ENCODE measurements around the gene MPHOSPH8. TPM values are rescaled to one million over a fixed set of nuclear protein-coding genes. Genes with fewer than 3 reads are reported as not detected.

MPHOSPH8 gene
- total RNA-seq, 4 donors from 2014 or later, result 41.2 to 53.8 (median 49.3) TPM

DNA sequence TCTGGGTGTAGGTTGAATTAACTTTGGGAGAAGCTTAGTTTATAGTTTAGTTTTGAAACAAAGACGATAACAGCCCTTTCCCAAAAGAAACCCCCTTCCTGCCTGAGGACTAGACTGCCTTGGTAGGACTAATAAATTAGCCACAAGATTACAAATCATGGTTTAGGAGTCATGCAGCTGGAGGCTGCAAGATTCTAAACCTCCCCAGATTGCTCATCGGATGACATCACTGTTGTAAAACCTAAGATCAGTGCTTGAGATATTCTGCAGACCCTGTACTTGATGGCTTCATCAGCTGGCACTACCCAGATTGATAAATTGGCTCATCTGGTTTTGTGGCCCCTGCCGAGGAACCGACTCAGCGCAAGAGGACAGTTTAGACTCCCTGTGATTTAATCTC is 35.9 kb upstream of the MPHOSPH8 start:
- Histone ChIP-seq H3K27ac (no peak overlapping the region), H3K27me3 (peaks cover 0 to 13% of the 10 kb centered on the region in 2 donors), H3K4me3 (no peak overlapping the region), H3K36me3 (no peaks in the 10 kb centered on the region), H3K4me1 (peaks cover 0 to 12% (median 0%) of the 10 kb centered on the region in 4 donors), H3K9me3 (no peaks in the 10 kb centered on the region)
- WGBS, 2 donors, result 70 to 78% methylated on average over 5 of the region's 5 CpGs
- DNase-seq (ENCODE audit: low spot score in 2 of 2), result no peak
- TF ChIP-seq POLR2A (IDR thresholded peaks at IDR 0.05) (no peak), EP300 (IDR thresholded peaks at IDR 0.05) (no peak)
- TF ChIP-seq, protein P1, sequence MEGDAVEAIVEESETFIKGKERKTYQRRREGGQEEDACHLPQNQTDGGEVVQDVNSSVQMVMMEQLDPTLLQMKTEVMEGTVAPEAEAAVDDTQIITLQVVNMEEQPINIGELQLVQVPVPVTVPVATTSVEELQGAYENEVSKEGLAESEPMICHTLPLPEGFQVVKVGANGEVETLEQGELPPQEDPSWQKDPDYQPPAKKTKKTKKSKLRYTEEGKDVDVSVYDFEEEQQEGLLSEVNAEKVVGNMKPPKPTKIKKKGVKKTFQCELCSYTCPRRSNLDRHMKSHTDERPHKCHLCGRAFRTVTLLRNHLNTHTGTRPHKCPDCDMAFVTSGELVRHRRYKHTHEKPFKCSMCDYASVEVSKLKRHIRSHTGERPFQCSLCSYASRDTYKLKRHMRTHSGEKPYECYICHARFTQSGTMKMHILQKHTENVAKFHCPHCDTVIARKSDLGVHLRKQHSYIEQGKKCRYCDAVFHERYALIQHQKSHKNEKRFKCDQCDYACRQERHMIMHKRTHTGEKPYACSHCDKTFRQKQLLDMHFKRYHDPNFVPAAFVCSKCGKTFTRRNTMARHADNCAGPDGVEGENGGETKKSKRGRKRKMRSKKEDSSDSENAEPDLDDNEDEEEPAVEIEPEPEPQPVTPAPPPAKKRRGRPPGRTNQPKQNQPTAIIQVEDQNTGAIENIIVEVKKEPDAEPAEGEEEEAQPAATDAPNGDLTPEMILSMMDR (IDR thresholded peaks at IDR 0.05), result no peak

DNA sequence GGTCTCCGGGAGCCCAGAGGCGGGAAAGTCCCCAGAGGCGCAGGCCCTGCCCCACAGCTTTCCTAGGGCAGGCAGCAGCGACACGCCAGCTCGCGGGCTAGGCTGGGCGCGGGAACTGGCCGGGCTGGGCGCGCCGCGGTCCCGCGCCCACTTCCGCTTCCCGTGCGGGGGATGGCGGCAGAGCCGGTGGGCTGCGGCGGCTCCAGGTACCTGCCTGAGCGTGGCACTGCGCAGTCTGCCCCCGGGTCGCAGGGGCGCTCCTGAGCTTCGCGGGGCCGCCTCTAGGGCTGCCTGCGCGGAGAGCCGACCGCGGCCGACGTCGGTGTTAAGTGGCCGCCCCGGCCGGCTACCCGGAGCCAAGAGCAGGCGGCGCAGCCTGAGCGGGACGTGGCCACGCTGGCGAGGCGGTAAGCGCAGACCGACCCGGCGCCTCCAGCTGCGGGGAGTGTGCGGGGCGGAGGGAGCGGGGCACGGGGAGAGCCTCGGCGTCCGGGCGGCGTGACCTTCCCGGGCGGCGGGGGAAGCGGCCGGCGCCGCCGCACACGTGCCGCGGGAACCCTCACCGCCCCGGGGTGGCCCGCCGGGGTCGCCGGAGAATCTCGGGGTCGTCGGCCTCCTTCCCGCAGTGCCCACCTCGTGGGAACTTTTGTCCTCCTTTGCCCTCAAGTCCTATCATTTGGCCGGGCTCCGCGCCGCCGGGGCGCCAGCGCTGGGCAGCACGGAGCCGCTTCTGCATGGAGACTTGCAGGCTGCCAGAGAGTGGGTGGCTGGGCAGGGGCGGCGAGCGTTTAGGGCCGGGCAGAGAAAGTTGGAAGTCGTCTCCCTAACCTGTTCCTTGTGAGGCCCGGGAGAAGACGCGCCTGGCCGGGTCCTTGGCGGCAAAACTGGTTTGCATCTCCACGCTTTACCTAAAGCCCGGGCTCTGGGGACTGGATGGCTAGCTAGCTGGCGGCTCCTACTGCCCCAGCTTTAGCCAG is 31.4 kb upstream of the MPHOSPH8 start:
- no peak for TF ChIP-seq POLR2A (IDR thresholded peaks at IDR 0.05)
- Histone ChIP-seq H3K36me3 (no peaks in the 10 kb centered on the region), H3K27me3 (peaks cover 0 to 28% of the 10 kb centered on the region in 2 donors), H3K9me3 (peaks cover 0 to 6% (median 0%) of the 10 kb centered on the region in 4 donors), H3K27ac (no peak overlapping the region), H3K4me1 (peaks cover 0 to 15% (median 0%) of the 10 kb centered on the region in 4 donors), H3K4me3 (peak overlapping the region; percentile 25 to 60 (median 43))
- 1 to 3% methylated on average over 23 to 83 of the region's 108 CpGs for WGBS, 2 donors
- no peak for DNase-seq (ENCODE audit: low spot score in 2 of 2)

DNA sequence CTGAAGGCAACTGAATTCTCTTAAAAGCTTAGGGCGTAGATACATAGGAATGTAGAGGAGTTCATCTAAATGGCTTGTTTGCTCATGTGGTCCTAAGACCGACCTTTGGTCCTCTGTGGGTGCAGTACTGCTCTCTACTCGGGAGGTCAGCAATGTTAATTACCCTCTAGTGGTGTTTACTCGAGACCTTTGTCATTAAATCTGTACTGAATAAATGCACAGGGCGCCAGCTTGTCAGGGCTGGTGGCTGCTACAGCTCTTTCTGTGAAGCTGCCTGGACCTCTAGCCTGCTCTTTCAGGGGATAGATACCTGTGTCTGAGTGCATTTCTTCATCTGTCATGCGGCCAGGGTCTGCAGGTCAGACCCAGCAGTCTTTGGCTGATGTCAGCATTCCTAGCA is 29.2 kb upstream of the MPHOSPH8 start:
- Histone ChIP-seq H3K36me3 (no peaks in the 10 kb centered on the region), H3K4me1 (peaks cover 0 to 15% (median 0%) of the 10 kb centered on the region in 4 donors), H3K4me3 (no peak overlapping the region), H3K27me3 (peaks cover 0 to 28% of the 10 kb centered on the region in 2 donors), H3K9me3 (peaks cover 0 to 10% (median 0%) of the 10 kb centered on the region in 4 donors), H3K27ac (no peak overlapping the region)
- DNase-seq (ENCODE audit: low spot score in 2 of 2), result no peak
- 61 to 62% methylated on average over 6 of the region's 6 CpGs for whole genome bisulfite sequencing, 2 donors
- TF ChIP-seq POLR2A (IDR thresholded peaks at IDR 0.05), result no peak
- no peak for TF ChIP-seq EP300 (IDR thresholded peaks at IDR 0.05)
- TF ChIP-seq, protein P1 (IDR thresholded peaks at IDR 0.05), result no peak

DNA sequence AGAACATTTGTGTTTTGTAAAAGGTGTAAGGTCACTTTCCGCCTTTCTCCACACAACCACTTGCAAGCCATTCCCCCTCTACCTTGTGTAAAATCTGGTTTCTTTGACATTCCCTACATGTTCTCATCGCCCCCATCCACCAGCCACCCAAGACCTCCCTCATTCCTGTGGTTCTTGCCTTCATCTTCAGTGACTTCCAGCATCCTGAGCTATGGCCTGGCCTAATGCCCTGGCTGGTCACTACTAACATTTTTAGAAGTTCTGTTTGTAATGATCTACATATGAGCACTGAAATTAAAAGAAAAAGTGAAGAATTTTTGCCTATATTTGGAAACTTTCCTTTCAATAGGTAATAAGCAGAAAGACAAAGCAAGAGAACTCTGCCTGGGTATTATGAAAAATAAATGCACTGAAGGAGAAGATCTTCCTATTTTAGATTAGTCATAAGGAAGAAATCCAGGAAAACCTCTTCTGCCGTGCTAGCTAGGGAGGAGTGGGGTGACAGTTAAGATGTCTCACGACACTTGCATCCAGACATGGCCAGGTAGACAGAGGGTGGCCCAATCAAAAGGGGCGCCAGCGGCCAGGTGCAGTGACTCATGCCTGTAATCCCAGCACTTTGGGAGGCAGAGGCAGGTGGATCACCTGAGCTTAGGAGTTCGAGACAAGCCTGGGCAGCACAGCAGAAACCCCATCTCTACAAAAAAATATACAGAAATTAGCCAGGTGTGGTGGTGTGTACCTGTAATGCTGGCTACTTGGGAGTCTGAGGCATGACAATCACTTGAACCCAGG is 28.1 kb upstream of the MPHOSPH8 start:
- Histone ChIP-seq H3K4me3 (no peak overlapping the region), H3K27me3 (peaks cover 0 to 28% of the 10 kb centered on the region in 2 donors), H3K27ac (no peak overlapping the region), H3K9me3 (peaks cover 0 to 17% (median 0%) of the 10 kb centered on the region in 4 donors), H3K4me1 (peaks cover 0 to 15% (median 0%) of the 10 kb centered on the region in 4 donors), H3K36me3 (no peaks in the 10 kb centered on the region)
- TF ChIP-seq, protein P1 (IDR thresholded peaks at IDR 0.05), result no peak
- TF ChIP-seq EP300 (IDR thresholded peaks at IDR 0.05), result no peak
- no peak for TF ChIP-seq POLR2A (IDR thresholded peaks at IDR 0.05)
- WGBS, 2 donors, result 91% methylated on average over 7 of the region's 7 CpGs
- no peak for DNase-seq (ENCODE audit: low spot score in 2 of 2)

DNA sequence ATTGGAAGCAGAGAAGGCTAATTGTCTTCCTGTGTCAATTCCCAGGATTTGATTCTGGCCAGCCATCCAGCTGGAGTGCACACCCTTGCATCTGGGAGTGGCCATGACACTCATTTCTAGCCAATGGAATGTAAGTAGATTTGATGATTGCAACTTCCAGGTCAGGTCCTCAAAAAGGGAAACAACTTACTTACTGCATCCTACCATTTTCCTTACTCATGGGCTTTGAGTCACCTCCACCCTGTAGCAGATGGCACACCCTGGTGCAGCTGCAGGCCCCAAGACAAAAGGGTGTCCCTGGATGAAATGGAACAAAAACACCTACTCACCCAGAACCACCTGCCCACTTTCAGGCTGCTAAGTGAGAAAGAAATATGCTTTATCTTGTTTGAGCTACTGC is 27.3 kb upstream of the MPHOSPH8 start:
- peaks cover 0 to 15% (median 0%) of the 10 kb centered on the region in 4 donors for H3K4me1 ChIP-seq
- peaks cover 0 to 25% of the 10 kb centered on the region in 2 donors for H3K27me3 ChIP-seq
- no peaks in the 10 kb centered on the region for H3K36me3 ChIP-seq
- TF ChIP-seq EP300 (IDR thresholded peaks at IDR 0.05), result no peak
- TF ChIP-seq POLR2A (IDR thresholded peaks at IDR 0.05), result no peak
- TF ChIP-seq, protein P1 (IDR thresholded peaks at IDR 0.05), result no peak
- H3K27ac ChIP-seq, result no peak overlapping the region
- H3K9me3 ChIP-seq, result peaks cover 0 to 18% (median 0%) of the 10 kb centered on the region in 4 donors
- H3K4me3 ChIP-seq, result no peak overlapping the region
- no peak for DNase-seq (ENCODE audit: low spot score in 2 of 2)

Measured in tibial nerve (tissue), 4 donors.